C4-2B (cell line): ENCODE results near the gene SMC3.

Source experiments
- H3K27ac ChIP-seq: fragments of 450-650 bp; 2 replicates; pipeline ENCODE4 v1.5.1; 2017
- ZFX ChIP-seq: fragments of 450-650 bp; IDR thresholded peaks from 2 replicates; pipeline ENCODE4 v1.6.1; 2017
- TF ChIP-seq, protein P1 (sequence below): fragments of 450-650 bp; conservative IDR thresholded peaks from 2 replicates; pipeline ENCODE4 v1.5.1; 2017; ENCODE audit warnings: mild to moderate bottlenecking

The SMC3 gene

DNA sequence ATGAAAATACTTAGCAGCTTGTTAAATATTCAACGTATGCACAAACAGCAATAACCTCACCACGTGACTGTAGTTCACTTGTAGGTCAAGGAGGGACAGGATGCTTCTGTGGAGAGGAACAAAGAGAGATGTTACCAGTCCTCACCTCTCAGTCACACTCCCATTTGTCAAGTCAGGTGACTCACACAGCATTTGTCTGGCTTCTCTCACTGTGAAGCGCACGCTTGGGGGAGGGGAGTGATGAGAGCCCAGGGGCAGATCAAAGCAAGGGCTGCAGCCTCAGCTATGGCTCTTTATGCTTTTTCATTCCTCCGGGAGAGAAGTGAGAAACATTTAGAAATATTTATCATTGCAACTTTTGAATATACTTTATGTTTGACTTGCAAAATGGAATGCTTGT lies 73.8 kb downstream of the SMC3 start:
- TF ChIP-seq, protein P1, sequence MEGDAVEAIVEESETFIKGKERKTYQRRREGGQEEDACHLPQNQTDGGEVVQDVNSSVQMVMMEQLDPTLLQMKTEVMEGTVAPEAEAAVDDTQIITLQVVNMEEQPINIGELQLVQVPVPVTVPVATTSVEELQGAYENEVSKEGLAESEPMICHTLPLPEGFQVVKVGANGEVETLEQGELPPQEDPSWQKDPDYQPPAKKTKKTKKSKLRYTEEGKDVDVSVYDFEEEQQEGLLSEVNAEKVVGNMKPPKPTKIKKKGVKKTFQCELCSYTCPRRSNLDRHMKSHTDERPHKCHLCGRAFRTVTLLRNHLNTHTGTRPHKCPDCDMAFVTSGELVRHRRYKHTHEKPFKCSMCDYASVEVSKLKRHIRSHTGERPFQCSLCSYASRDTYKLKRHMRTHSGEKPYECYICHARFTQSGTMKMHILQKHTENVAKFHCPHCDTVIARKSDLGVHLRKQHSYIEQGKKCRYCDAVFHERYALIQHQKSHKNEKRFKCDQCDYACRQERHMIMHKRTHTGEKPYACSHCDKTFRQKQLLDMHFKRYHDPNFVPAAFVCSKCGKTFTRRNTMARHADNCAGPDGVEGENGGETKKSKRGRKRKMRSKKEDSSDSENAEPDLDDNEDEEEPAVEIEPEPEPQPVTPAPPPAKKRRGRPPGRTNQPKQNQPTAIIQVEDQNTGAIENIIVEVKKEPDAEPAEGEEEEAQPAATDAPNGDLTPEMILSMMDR: no peak
- TF ChIP-seq ZFX: no peak
- no peak overlapping the region for H3K27ac ChIP-seq

- H3K27ac ChIP-seq: no peak overlapping the region
- no peak for TF ChIP-seq ZFX
- TF ChIP-seq, protein P1: no peak
These were observed 74.9 kb downstream of the SMC3 start for GRCh38 chr10:110642204-110643034.

GRCh38 chr10:110643035-110643652 lies 75.6 kb downstream of the SMC3 start:
- TF ChIP-seq ZFX: no peak
- TF ChIP-seq, protein P1: no peak
- H3K27ac ChIP-seq: no peak overlapping the region

DNA sequence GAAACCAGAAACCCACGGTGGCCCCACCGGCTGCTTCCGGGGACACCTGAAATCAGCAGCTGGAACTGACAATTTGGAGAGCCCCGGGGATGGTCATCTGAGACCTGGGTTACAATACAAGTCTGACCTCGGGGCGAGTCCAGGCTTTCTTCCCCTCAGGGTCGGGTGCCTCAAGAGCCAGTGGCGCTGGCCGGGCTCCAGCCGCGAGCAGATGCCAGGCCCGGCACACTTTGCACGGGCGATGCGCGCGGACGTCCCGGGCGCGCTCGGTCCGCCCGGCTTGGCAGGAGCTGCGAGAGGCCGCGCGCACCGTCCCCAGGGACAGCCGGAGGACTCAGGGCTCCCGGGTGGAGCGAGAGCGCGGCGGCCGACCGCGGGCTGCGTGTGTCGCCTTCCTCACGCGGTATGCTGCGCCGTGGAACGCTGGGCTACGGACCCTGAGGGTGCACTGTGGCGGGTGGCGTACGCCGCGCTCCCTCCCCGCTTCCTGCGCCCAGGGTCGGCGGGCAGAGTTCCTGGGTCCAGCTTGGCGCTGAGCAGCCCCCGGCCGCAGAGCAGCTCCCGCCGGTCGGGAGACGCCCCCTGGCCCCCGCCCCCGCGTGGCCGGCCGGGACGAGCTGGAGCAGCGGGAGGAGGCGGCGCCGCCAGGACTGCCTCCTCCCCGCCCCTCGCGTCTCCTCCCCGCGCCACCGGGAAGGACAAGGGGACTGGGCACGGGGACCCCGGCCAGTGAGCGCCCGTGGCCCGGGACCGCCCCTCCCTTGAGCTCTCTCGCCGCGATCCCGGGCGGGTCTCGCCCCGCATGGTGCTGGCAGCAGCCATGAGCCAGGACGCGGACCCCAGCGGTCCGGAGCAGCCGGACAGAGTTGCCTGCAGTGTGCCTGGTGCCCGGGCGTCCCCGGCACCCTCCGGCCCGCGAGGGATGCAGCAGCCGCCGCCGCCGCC lies 76.4 kb downstream of the SMC3 start, which contains the start of gene RBM20:
Gene RBM20 (plus strand): TSS at position 684 of the 945 bp plus-strand sequence. CDS start 119 bp downstream, at position 803.
- TF ChIP-seq, protein P1: no peak
- no peak for TF ChIP-seq ZFX
- no peak within 1 kb of the TSS for H3K27ac ChIP-seq

DNA sequence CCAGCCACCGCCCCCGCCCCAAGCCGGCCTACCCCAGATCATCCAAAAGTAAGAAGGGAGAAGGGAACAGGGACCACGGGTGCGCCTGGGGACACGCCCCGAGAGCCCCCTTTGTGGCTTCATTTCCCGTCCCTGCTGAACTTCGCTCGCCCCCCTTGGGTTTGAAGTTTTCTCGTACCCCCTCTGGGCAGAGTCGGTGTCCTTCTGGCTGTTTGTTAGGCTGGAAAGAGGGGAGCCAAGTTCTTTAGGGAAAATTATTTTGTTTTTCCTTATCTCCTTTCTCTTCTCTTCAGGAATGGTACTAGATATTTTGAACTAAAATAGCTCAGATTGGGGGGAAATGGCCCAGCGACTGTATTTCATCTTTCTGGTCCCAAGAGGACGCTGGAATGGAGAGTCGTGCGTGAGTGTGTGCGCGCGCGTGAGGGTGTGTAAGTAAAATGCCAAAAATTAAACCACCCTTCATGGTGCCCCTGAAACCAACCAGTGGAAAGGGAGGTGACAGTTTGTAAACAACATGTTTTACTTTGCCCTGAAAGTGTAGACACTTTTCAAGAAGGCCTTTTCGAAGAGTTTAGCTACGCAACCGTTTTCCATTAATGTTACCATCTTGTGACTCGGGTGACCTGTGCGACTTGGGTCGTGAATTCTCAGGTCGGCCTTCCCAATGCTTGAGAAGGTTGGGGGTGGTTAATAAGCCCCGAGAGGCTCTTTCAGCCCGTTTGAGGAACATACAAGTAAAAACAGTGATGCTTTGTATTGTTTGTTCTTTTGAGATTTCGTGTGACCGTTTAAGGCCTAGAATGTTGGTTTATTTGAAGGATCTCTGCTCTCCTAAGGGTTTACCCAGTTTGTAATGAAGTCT lies 77.3 kb downstream of the SMC3 start:
- TF ChIP-seq, protein P1: no peak
- TF ChIP-seq ZFX: no peak
- no peak overlapping the region for H3K27ac ChIP-seq

DNA sequence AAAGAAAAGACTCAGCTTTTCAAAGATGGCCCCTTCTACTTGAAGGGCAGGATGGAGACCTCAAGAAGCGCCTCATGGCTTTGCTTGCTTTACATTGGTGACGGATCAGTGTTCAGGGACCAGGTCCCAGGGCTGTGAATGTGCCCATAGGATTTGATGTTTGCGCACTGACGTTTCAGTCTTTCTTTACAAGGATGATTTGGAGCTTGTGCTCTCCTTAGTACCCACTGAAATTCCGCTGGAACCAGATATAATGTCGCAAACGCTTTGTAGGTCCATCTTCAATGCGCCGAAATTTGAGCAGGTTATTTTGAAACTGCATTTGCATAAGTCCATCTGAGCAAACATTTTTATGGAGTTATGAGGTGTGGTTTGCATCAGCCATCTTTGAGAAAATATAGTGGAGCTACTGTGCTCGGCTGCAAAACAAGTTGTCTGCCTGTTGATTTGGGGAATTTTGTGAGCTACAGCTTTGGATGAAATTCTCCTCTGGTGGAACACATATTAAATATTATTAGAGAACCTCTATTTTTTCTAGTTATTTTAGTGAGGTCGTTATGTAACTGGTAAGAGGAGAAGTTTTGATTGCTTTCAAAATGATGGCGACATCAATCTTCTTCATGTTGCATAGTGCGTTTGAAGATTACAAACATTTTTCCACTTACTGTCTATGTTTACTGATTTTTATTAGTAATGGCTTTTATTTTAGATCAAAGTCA lies 79.1 kb downstream of the SMC3 start:
- H3K27ac ChIP-seq: no peak overlapping the region
- TF ChIP-seq, protein P1: no peak
- no peak for TF ChIP-seq ZFX
